ENCODE measurements around the gene IWS1. TPM values are rescaled to one million over a fixed set of nuclear protein-coding genes. Genes with fewer than 3 reads are reported as not detected.

Gene IWS1
- total RNA-seq, 2 donors from 2014 or later: 91.4 to 107 TPM

- Histone ChIP-seq H3K9ac (ENCODE audit: extremely low read depth, low read length, poor library complexity, severe bottlenecking) (no peak overlapping the region), H3K27ac (ENCODE audit: low read depth, low read length) (no peak overlapping the region), H3K4me1 (ENCODE audit: control insufficient read depth, insufficient read depth, low read length) (peaks cover 15% of the 10 kb centered on the region), H3K36me3 (ENCODE audit: control insufficient read depth, insufficient read depth, low read length) (peaks cover 97% of the 10 kb centered on the region), H3K4me3 (ENCODE audit: low read length) (peak overlapping the region; percentile 34), H3K9me3 (ENCODE audit: control insufficient read depth, low read length) (no peaks in the 10 kb centered on the region), H3K27me3 (ENCODE audit: control insufficient read depth, insufficient read depth, low read length, poor library complexity, severe bottlenecking) (no peaks in the 10 kb centered on the region)
- Mint-ChIP-seq H3K27me3 (ENCODE audit: insufficient read depth) (no peaks in the 10 kb centered on the region), H3K27ac (peak overlapping the region; percentile 84), H3K4me1 (peaks cover 50% of the 10 kb centered on the region), H3K4me3 (no peak overlapping the region), H3K9me3 (no peaks in the 10 kb centered on the region), H3K36me3 (ENCODE audit: low read depth) (peaks cover 56% of the 10 kb centered on the region)
- no peak for TF ChIP-seq CTCF (conservative IDR thresholded peaks at IDR 0.05)
- no peak for DNase-seq
- 90 to 94% methylated on average over 6 to 11 of the region's 14 CpGs for WGBS, 2 experiments (ENCODE audit: insufficient coverage in 1 of 2, insufficient read length in 1 of 2)
Observed at GRCh38 chr2:127516041-127516762, 10.1 kb downstream of the IWS1 start.

DNA sequence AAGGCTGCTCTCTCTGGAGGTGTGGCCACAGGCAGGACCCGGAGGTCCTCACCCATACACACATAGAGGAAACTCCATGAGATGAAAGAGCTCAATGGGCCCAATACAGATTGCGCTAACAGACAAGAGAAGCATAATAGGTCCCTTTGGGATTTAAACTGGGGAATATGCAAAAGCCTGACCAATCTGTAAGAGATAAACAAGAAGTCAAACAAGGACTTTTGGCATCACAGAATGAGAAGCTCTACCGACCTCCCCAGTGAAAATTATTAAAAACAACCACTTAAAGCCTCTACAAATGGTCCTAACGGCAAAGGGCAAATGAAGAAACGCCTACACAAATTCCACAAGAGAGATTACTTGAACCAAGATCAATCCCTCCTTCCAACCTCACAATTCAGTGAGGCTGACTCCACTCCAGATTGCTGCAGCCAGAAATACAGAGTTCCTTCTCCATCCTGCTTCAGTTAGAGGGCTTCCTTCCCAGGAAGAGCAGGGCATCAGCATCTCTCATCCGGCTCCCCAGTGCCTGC is 10.8 kb downstream of the IWS1 start:
- H3K27me3 ChIP-seq (ENCODE audit: control insufficient read depth, insufficient read depth, low read length, poor library complexity, severe bottlenecking): no peaks in the 10 kb centered on the region
- no peak overlapping the region for H3K27ac ChIP-seq (ENCODE audit: low read depth, low read length)
- TF ChIP-seq CTCF (conservative IDR thresholded peaks at IDR 0.05): no peak
- DNase-seq: no peak
- no peak overlapping the region for H3K9ac ChIP-seq (ENCODE audit: extremely low read depth, low read length, poor library complexity, severe bottlenecking)
- WGBS, 2 experiments (ENCODE audit: insufficient coverage in 1 of 2, insufficient read length in 1 of 2): 88 to 100% methylated on average over 2 to 6 of the region's 6 CpGs
- Mint-ChIP-seq H3K4me1 (peaks cover 50% of the 10 kb centered on the region), H3K36me3 (ENCODE audit: low read depth) (peaks cover 59% of the 10 kb centered on the region), H3K4me3 (no peak overlapping the region), H3K9me3 (no peaks in the 10 kb centered on the region), H3K27ac (peak overlapping the region; percentile 4), H3K27me3 (ENCODE audit: insufficient read depth) (no peaks in the 10 kb centered on the region)
- peaks cover 95% of the 10 kb centered on the region for H3K36me3 ChIP-seq (ENCODE audit: control insufficient read depth, insufficient read depth, low read length)
- H3K9me3 ChIP-seq (ENCODE audit: control insufficient read depth, low read length): no peaks in the 10 kb centered on the region
- H3K4me3 ChIP-seq (ENCODE audit: low read length): peak overlapping the region; percentile 4
- peaks cover 15% of the 10 kb centered on the region for H3K4me1 ChIP-seq (ENCODE audit: control insufficient read depth, insufficient read depth, low read length)

- Histone ChIP-seq H3K27ac (ENCODE audit: low read depth, low read length) (no peak overlapping the region), H3K9me3 (ENCODE audit: control insufficient read depth, low read length) (no peaks in the 10 kb centered on the region), H3K9ac (ENCODE audit: extremely low read depth, low read length, poor library complexity, severe bottlenecking) (no peak overlapping the region), H3K36me3 (ENCODE audit: control insufficient read depth, insufficient read depth, low read length) (peaks cover 93% of the 10 kb centered on the region), H3K4me3 (ENCODE audit: low read length) (no peak overlapping the region), H3K27me3 (ENCODE audit: control insufficient read depth, insufficient read depth, low read length, poor library complexity, severe bottlenecking) (no peaks in the 10 kb centered on the region), H3K4me1 (ENCODE audit: control insufficient read depth, insufficient read depth, low read length) (peaks cover 11% of the 10 kb centered on the region)
- Mint-ChIP-seq H3K36me3 (ENCODE audit: low read depth) (peaks cover 57% of the 10 kb centered on the region), H3K4me3 (no peak overlapping the region), H3K27ac (no peak overlapping the region), H3K9me3 (no peaks in the 10 kb centered on the region), H3K27me3 (ENCODE audit: insufficient read depth) (no peaks in the 10 kb centered on the region), H3K4me1 (peaks cover 52% of the 10 kb centered on the region)
- 93 to 94% methylated on average over 6 to 13 of the region's 13 CpGs for WGBS, 2 experiments (ENCODE audit: insufficient coverage in 1 of 2, insufficient read length in 1 of 2)
- no peak for DNase-seq
- no peak for TF ChIP-seq CTCF (conservative IDR thresholded peaks at IDR 0.05)
Observed at GRCh38 chr2:127514485-127514884, 11.8 kb downstream of the IWS1 start.
